Measurements from ENCODE around the gene FOS. TPM values are rescaled to one million over a fixed set of nuclear protein-coding genes. Genes with fewer than 3 reads are reported as not detected.

The FOS gene
- total and polyA plus RNA-seq, 2 of the 13 experiments (the other 11 are each of a cell fraction or from before 2014, with no cell fraction given), result 15.9 to 24.2 TPM

DNA sequence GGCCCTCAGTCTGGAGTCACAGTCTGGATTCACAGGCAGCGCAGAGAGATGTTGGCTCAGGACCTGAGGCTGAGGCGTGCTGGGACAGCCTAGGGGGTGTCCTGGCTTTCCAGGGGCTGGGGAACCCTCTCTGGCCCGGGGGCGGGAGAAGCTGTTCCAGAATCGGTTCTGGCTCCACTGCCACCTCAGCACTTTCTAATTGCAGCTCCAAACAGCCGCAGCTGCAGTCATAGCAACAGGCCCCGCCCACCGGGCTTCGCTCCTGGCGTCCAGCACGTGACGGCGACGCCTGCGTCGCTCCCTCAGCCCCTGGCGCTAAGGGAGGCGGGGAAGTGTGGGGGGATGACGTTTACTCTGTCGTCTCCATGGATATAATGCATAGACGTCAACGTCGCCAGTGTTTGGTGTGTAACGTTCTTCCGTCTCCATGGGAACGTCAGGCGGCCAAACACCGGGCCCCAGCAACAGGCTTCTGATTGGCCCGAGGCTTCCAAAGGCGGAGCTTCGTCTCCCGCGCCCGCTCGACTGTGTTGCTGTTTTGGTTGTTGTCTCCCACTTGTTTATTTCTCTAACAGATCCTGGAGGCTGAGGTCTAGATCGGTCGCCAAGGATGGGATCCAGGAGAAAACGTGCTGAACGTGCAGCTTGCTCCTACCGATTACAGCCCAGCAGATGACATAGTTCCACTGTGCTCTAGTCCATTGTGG, 19.7 kb upstream of the FOS start (continued):
- no peak for TF ChIP-seq ARID3A (IDR thresholded peaks at IDR 0.05; ENCODE audit: low read depth, low read length)
- TF ChIP-seq, protein P1, sequence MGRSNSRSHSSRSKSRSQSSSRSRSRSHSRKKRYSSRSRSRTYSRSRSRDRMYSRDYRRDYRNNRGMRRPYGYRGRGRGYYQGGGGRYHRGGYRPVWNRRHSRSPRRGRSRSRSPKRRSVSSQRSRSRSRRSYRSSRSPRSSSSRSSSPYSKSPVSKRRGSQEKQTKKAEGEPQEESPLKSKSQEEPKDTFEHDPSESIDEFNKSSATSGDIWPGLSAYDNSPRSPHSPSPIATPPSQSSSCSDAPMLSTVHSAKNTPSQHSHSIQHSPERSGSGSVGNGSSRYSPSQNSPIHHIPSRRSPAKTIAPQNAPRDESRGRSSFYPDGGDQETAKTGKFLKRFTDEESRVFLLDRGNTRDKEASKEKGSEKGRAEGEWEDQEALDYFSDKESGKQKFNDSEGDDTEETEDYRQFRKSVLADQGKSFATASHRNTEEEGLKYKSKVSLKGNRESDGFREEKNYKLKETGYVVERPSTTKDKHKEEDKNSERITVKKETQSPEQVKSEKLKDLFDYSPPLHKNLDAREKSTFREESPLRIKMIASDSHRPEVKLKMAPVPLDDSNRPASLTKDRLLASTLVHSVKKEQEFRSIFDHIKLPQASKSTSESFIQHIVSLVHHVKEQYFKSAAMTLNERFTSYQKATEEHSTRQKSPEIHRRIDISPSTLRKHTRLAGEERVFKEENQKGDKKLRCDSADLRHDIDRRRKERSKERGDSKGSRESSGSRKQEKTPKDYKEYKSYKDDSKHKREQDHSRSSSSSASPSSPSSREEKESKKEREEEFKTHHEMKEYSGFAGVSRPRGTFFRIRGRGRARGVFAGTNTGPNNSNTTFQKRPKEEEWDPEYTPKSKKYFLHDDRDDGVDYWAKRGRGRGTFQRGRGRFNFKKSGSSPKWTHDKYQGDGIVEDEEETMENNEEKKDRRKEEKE (IDR thresholded peaks at IDR 0.05), result no peak
- TF ChIP-seq EHMT2 (IDR thresholded peaks at IDR 0.05; ENCODE audit: borderline replicate concordance, low read depth, low read length), result no peak
- 0 out of 2 replicates have a peak, but pooled peaks have one; percentile 54 for TF ChIP-seq SNAI1 (CRISPR knock-in tag; IDR thresholded peaks at IDR 0.05; ENCODE audit: borderline replicate concordance)
- TF ChIP-seq ZNF430 (CRISPR knock-in tag; IDR thresholded peaks at IDR 0.05), result no peak; the same call in 1 of the 2 replicates
- TF ChIP-seq RFX5 (IDR thresholded peaks at IDR 0.05; ENCODE audit: low read depth, low read length), result peak; percentile 99
- TF ChIP-seq PITX1 (CRISPR knock-in tag; IDR thresholded peaks at IDR 0.05), result peak; percentile 40; the same call in 1 of the 2 replicates
- no peak for TF ChIP-seq ZNF362 (CRISPR knock-in tag; IDR thresholded peaks at IDR 0.05; ENCODE audit: borderline replicate concordance)
- TF ChIP-seq BHLHE40 (IDR thresholded peaks at IDR 0.05; ENCODE audit: low read length), result peak; percentile 99
- peak; percentile 74 for TF ChIP-seq MLX (CRISPR knock-in tag; IDR thresholded peaks at IDR 0.05)
- peak; percentile 54; the same call in 1 of the 2 replicates for TF ChIP-seq BCL3 (CRISPR knock-in tag; IDR thresholded peaks at IDR 0.05)
- TF ChIP-seq EEA1 (CRISPR knock-in tag; IDR thresholded peaks at IDR 0.05; ENCODE audit: borderline replicate concordance), result 0 out of 2 replicates have a peak, but pooled peaks have one; percentile 31
- no peak for TF ChIP-seq GABPA (IDR thresholded peaks at IDR 0.05; ENCODE audit: low read depth, low read length)
- TF ChIP-seq GABPA (CRISPR knock-in tag; IDR thresholded peaks at IDR 0.05; ENCODE audit: low read depth), result peak; percentile 36; the same call in 1 of the 2 replicates
- TF ChIP-seq DZIP1 (CRISPR knock-in tag; IDR thresholded peaks at IDR 0.05), result peak; percentile 77; the same call in 1 of the 2 replicates
- no peak for TF ChIP-seq ZNF446 (CRISPR knock-in tag; IDR thresholded peaks at IDR 0.05)
- peak; percentile 44; the same call in 1 of the 2 replicates for TF ChIP-seq MED1 (CRISPR knock-in tag; IDR thresholded peaks at IDR 0.05)
